ENCODE measurements around the gene TBX21. TPM values are rescaled to one million over a fixed set of nuclear protein-coding genes. Genes with fewer than 3 reads are reported as not detected.

The TBX21 gene
- total RNA-seq, 1 experiment from 2014 or later = 0.15 TPM

GRCh38 chr17:47789611-47790561, 56.9 kb downstream of the TBX21 start:
- Mint-ChIP-seq H3K36me3 (no peaks in the 10 kb centered on the region), H3K9me3 (no peaks in the 10 kb centered on the region), H3K27me3 (ENCODE audit: low read depth) (peaks cover 87% of the 10 kb centered on the region), H3K4me3 (peak overlapping the region; percentile 82), H3K4me1 (peaks cover 7% of the 10 kb centered on the region; the same call in 1 of the 2 replicates), H3K27ac (no peak overlapping the region)
- ATAC-seq (peak; percentile 90), DNase-seq (ENCODE audit: low spot score) (peak; percentile 73)
- ChIA-PET CTCF (interaction anchor here (0.6 to 1.6 kb wide), 21 partner anchors 8 to 181 kb away, joined by 3 to 8 read pairs (median 4); partner anchors contain the start of genes CDK5RAP3, LRRC46, MRPL10 and OSBPL7), POLR2A (interaction anchor here (0.6 to 0.8 kb wide), 3 partner anchors 12 to 1519 kb away, joined by 3 to 12 read pairs (median 4); no protein-coding TSS in a partner anchor)
- no peak for TF ChIP-seq E2F4 (CRISPR knock-in tag; IDR thresholded peaks at IDR 0.05; ENCODE audit: borderline replicate concordance, low read depth)
- 0 out of 2 replicates have a peak, but pooled peaks have one; percentile 53 for TF ChIP-seq ERG (CRISPR knock-in tag; IDR thresholded peaks at IDR 0.05)
- TF ChIP-seq ATF2 (CRISPR knock-in tag; IDR thresholded peaks at IDR 0.05; ENCODE audit: borderline replicate concordance, low read depth) = no peak
- TF ChIP-seq ZBTB43 (CRISPR knock-in tag; IDR thresholded peaks at IDR 0.05) = 0 out of 2 replicates have a peak, but pooled peaks have one; percentile 49
- peak; percentile 86 for TF ChIP-seq MAX (CRISPR knock-in tag; IDR thresholded peaks at IDR 0.05)
- 0 out of 2 replicates have a peak, but pooled peaks have one; percentile 70 for TF ChIP-seq RELA (CRISPR knock-in tag; IDR thresholded peaks at IDR 0.05; ENCODE audit: borderline replicate concordance)
- 0 out of 2 replicates have a peak, but pooled peaks have one; percentile 53 for TF ChIP-seq NR3C1 (CRISPR knock-in tag; conservative IDR thresholded peaks at IDR 0.05; ENCODE audit: low read depth)
- TF ChIP-seq USF1 (CRISPR knock-in tag; IDR thresholded peaks at IDR 0.05) = peak; percentile 65; the same call in 1 of the 2 replicates
- no peak for TF ChIP-seq CDX4 (CRISPR knock-in tag; IDR thresholded peaks at IDR 0.05; ENCODE audit: borderline replicate concordance)
- no peak for TF ChIP-seq SP1 (CRISPR knock-in tag; conservative IDR thresholded peaks at IDR 0.05)
- TF ChIP-seq PREB (CRISPR knock-in tag; IDR thresholded peaks at IDR 0.05; ENCODE audit: borderline replicate concordance) = no peak
- peak; percentile 59; the same call in 1 of the 2 replicates for TF ChIP-seq ETV6 (CRISPR knock-in tag; IDR thresholded peaks at IDR 0.05)
- peak; percentile 43; the same call in 1 of the 2 replicates for TF ChIP-seq E2F5 (CRISPR knock-in tag; IDR thresholded peaks at IDR 0.05)
- 0 out of 2 replicates have a peak, but pooled peaks have one; percentile 6 for TF ChIP-seq TEAD1 (CRISPR knock-in tag; IDR thresholded peaks at IDR 0.05)
- peak; percentile 63 for TF ChIP-seq USF2 (CRISPR knock-in tag; IDR thresholded peaks at IDR 0.05)
- no peak for TF ChIP-seq GRHL2 (CRISPR knock-in tag; IDR thresholded peaks at IDR 0.05; ENCODE audit: insufficient replicate concordance, severe bottlenecking)
- peak; percentile 83; the same call in 1 of the 2 replicates for TF ChIP-seq TP53 (CRISPR knock-in tag; IDR thresholded peaks at IDR 0.05)
- TF ChIP-seq IRF1 (CRISPR knock-in tag; IDR thresholded peaks at IDR 0.05) = peak; percentile 73; the same call in 1 of the 2 replicates
- TF ChIP-seq OVOL2 (CRISPR knock-in tag; IDR thresholded peaks at IDR 0.05; ENCODE audit: borderline replicate concordance) = no peak
- no peak for TF ChIP-seq TEAD4 (CRISPR knock-in tag; IDR thresholded peaks at IDR 0.05)
- TF ChIP-seq ZNF263 (CRISPR knock-in tag; IDR thresholded peaks at IDR 0.05; ENCODE audit: low read depth) = no peak
- no peak for TF ChIP-seq ZNF232 (CRISPR knock-in tag; IDR thresholded peaks at IDR 0.05)
- 0 out of 2 replicates have a peak, but pooled peaks have one; percentile 26 for TF ChIP-seq ZNF423 (CRISPR knock-in tag; IDR thresholded peaks at IDR 0.05)
